Measurements from ENCODE around the gene ABHD12. TPM values are rescaled to one million over a fixed set of nuclear protein-coding genes. Genes with fewer than 3 reads are reported as not detected.

The ABHD12 gene
- polyA plus RNA-seq, 1 donor (not counting 4 experiments of a cell fraction or from before 2014, with no cell fraction given), result 11.2 TPM

GRCh38 chr20:25286917-25287316 is 103.7 kb downstream of the ABHD12 start:
- no peak overlapping the region for H3K27ac ChIP-seq (ENCODE audit: control insufficient read depth, insufficient read depth, low read length)
- H4K20me1 ChIP-seq (ENCODE audit: control insufficient read depth, extremely low read depth, insufficient read depth, low read length), result peaks cover 6% of the 10 kb centered on the region
- H3K36me3 ChIP-seq (ENCODE audit: control insufficient read depth in 2 of 2, extremely low read depth in 1 of 2, insufficient read depth in 2 of 2, low read length in 2 of 2), result peaks cover 77 to 78% of the 10 kb centered on the region in 2 experiments
- H3K9me1 ChIP-seq (ENCODE audit: control insufficient read depth, extremely low read depth, insufficient read depth, low read length), result no peaks in the 10 kb centered on the region
- DNase-seq (ENCODE audit: low read depth, low spot score), result no peak
- no peaks in the 10 kb centered on the region for H3K4me1 ChIP-seq (ENCODE audit: control insufficient read depth, extremely low read depth, insufficient read depth, low read length)
- H3K4me2 ChIP-seq (ENCODE audit: control insufficient read depth, extremely low read depth, insufficient read depth, low read depth, low read length), result no peak overlapping the region
- dilution Hi-C loops (cut with MboI; ENCODE audit: extremely low pct_ligation_motif_present, low sequenced_read_pairs), result no loop called here
- no peak for FAIRE-seq
- no peaks in the 10 kb centered on the region for H3K27me3 ChIP-seq (ENCODE audit: control insufficient read depth, extremely low read depth, insufficient read depth, low read length)
- TF ChIP-seq EZH2 (IDR thresholded peaks at IDR 0.05; ENCODE audit: low read length), result no peak
- TF ChIP-seq, protein P1, sequence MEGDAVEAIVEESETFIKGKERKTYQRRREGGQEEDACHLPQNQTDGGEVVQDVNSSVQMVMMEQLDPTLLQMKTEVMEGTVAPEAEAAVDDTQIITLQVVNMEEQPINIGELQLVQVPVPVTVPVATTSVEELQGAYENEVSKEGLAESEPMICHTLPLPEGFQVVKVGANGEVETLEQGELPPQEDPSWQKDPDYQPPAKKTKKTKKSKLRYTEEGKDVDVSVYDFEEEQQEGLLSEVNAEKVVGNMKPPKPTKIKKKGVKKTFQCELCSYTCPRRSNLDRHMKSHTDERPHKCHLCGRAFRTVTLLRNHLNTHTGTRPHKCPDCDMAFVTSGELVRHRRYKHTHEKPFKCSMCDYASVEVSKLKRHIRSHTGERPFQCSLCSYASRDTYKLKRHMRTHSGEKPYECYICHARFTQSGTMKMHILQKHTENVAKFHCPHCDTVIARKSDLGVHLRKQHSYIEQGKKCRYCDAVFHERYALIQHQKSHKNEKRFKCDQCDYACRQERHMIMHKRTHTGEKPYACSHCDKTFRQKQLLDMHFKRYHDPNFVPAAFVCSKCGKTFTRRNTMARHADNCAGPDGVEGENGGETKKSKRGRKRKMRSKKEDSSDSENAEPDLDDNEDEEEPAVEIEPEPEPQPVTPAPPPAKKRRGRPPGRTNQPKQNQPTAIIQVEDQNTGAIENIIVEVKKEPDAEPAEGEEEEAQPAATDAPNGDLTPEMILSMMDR (optimal IDR thresholded peaks at IDR 0.05 in 1 of 3, IDR thresholded peaks at IDR 0.05 in 1 of 3, conservative IDR thresholded peaks at IDR 0.05 in 1 of 3; ENCODE audit: extremely low read depth in 1 of 3, insufficient read depth in 2 of 3, low read length in 3 of 3), result no peak
- H3K9ac ChIP-seq (ENCODE audit: control insufficient read depth, extremely low read depth, insufficient read depth, low read length), result no peak overlapping the region
- H2AFZ ChIP-seq (ENCODE audit: control insufficient read depth, low read length), result no peak overlapping the region
- no peak overlapping the region for H3K4me3 ChIP-seq (ENCODE audit: control insufficient read depth in 2 of 3, extremely low read depth in 1 of 3, insufficient read depth in 2 of 3, low read depth in 1 of 3, low read length in 3 of 3)
- no peaks in the 10 kb centered on the region for H3K9me3 ChIP-seq (ENCODE audit: control insufficient read depth, low read depth, low read length)
- H3K79me2 ChIP-seq (ENCODE audit: control insufficient read depth, insufficient read depth, low read length), result peaks cover 2% of the 10 kb centered on the region

DNA sequence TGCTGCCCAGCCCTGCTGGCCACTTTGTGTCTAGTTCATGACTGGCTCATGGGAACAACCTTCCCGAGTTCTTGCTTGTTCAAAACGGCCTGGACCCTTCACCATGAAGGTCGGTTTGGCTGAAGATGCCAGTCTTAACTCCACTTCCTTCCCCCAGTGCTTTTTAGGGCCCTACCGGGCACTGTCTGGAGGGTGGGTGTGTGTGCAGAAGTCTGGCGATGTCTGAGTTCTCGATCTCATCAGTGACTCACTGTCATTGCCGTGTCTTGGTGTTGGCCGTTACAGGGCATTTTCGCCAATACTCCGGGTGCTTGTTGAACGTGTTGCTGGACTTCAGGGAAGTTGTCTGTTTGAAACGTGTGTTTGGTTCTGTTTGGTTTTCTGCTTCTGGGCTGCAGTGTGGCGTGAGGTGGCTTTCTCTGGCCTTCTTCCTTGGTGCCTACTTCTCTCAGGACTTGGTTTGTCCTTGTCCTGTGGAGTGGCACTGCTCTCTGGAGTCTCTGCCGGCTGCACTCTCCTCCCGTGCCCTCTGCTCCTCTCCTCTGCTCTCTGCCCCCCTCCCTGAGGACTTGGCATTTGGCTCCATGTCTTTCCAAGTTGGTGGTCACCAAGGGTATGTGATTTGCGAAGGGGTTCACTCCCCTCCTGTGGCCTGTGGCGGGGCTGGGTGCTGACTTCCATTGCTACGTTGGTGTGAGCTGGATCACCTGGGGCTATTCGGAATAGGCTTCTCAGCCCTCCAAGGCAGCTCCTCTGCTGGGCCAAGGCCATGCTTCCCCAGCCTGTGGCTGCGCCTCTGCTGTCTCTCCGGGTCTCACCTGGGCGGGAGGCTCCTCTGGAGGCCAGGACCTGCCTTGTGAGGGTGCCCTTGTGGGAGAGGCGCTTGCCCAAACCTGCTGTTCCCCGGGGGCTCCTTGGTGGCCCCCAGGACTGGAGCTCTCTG is 104.5 kb downstream of the ABHD12 start:
- dilution Hi-C loops (cut with MboI; ENCODE audit: extremely low pct_ligation_motif_present, low sequenced_read_pairs), result no loop called here
- H3K4me2 ChIP-seq (ENCODE audit: control insufficient read depth, extremely low read depth, insufficient read depth, low read depth, low read length), result no peak overlapping the region
- H4K20me1 ChIP-seq (ENCODE audit: control insufficient read depth, extremely low read depth, insufficient read depth, low read length), result peaks cover 6% of the 10 kb centered on the region
- H3K27me3 ChIP-seq (ENCODE audit: control insufficient read depth, extremely low read depth, insufficient read depth, low read length), result no peaks in the 10 kb centered on the region
- no peaks in the 10 kb centered on the region for H3K9me1 ChIP-seq (ENCODE audit: control insufficient read depth, extremely low read depth, insufficient read depth, low read length)
- no peaks in the 10 kb centered on the region for H3K9me3 ChIP-seq (ENCODE audit: control insufficient read depth, low read depth, low read length)
- no peak for TF ChIP-seq EZH2 (IDR thresholded peaks at IDR 0.05; ENCODE audit: low read length)
- TF ChIP-seq, protein P1 (optimal IDR thresholded peaks at IDR 0.05 in 1 of 3, IDR thresholded peaks at IDR 0.05 in 1 of 3, conservative IDR thresholded peaks at IDR 0.05 in 1 of 3; ENCODE audit: extremely low read depth in 1 of 3, insufficient read depth in 2 of 3, low read length in 3 of 3), result no peak
- no peak overlapping the region for H3K4me3 ChIP-seq (ENCODE audit: control insufficient read depth in 2 of 3, extremely low read depth in 1 of 3, insufficient read depth in 2 of 3, low read depth in 1 of 3, low read length in 3 of 3)
- FAIRE-seq (no peak), DNase-seq (ENCODE audit: low read depth, low spot score) (no peak)
- H3K4me1 ChIP-seq (ENCODE audit: control insufficient read depth, extremely low read depth, insufficient read depth, low read length), result no peaks in the 10 kb centered on the region
- no peak overlapping the region for H2AFZ ChIP-seq (ENCODE audit: control insufficient read depth, low read length)
- H3K27ac ChIP-seq (ENCODE audit: control insufficient read depth, insufficient read depth, low read length), result no peak overlapping the region
- peaks cover 2% of the 10 kb centered on the region for H3K79me2 ChIP-seq (ENCODE audit: control insufficient read depth, insufficient read depth, low read length)
- H3K36me3 ChIP-seq (ENCODE audit: control insufficient read depth in 2 of 2, extremely low read depth in 1 of 2, insufficient read depth in 2 of 2, low read length in 2 of 2), result peaks cover 73 to 80% of the 10 kb centered on the region in 2 experiments
- no peak overlapping the region for H3K9ac ChIP-seq (ENCODE audit: control insufficient read depth, extremely low read depth, insufficient read depth, low read length)

Data from keratinocyte (primary cell).